ENCODE results near the gene CNGB1.
"Not testable (repeated sequence)": the region's sequence is repeated elsewhere in the genome, so short reads cannot be mapped to it uniquely, and the experiment has no call there.

The CNGB1 gene

GRCh38 chr16:57883480-57883879 lies 87.4 kb downstream of the CNGB1 start:
- DNase-seq: no peak

- DNase-seq: no peak
Observed at GRCh38 chr16:57882792-57883191, 88.1 kb downstream of the CNGB1 start.

GRCh38 chr16:57882206-57882605 lies 88.7 kb downstream of the CNGB1 start:
- no peak for DNase-seq

- no peak for DNase-seq
Observed at GRCh38 chr16:57878586-57878985, 92.3 kb downstream of the CNGB1 start.

- no peak for DNase-seq
Observed at GRCh38 chr16:57876210-57876609, 94.7 kb downstream of the CNGB1 start.

- no peak for DNase-seq
Observed at GRCh38 chr16:57875347-57875746, 95.6 kb downstream of the CNGB1 start.

- DNase-seq: no peak
Observed at GRCh38 chr16:57873218-57873617, 97.7 kb downstream of the CNGB1 start.

GRCh38 chr16:57872764-57873163 lies 98.2 kb downstream of the CNGB1 start:
- DNase-seq: not testable (repeated sequence)

GRCh38 chr16:57871456-57871855 lies 99.5 kb downstream of the CNGB1 start:
- DNase-seq: peak; percentile 38

- no peak for DNase-seq
Observed at GRCh38 chr16:57870753-57871454, 100.0 kb downstream of the CNGB1 start.

GRCh38 chr16:57868913-57869520 lies 101.9 kb downstream of the CNGB1 start:
- no peak for DNase-seq

GRCh38 chr16:57867000-57867561 lies 103.8 kb downstream of the CNGB1 start:
- no peak for DNase-seq

- DNase-seq: no peak
Observed at GRCh38 chr16:57866529-57866918, 104.4 kb downstream of the CNGB1 start.

- no peak for DNase-seq
Observed at GRCh38 chr16:57865746-57866528, 105.0 kb downstream of the CNGB1 start.

- peak; percentile 65 for DNase-seq
Observed at GRCh38 chr16:57863434-57864160, 107.3 kb downstream of the CNGB1 start.

- DNase-seq: no peak
Observed at GRCh38 chr16:57862698-57863433, 108.1 kb downstream of the CNGB1 start.

- DNase-seq: no peak
Observed at GRCh38 chr16:57859331-57859730, 111.6 kb downstream of the CNGB1 start.

- DNase-seq: no peak
Observed at GRCh38 chr16:57858635-57859034, 112.3 kb downstream of the CNGB1 start.

GRCh38 chr16:57857991-57858390 lies 112.9 kb downstream of the CNGB1 start:
- not testable (repeated sequence) for DNase-seq

- no peak for DNase-seq
Observed at GRCh38 chr16:57855188-57855587, 115.7 kb downstream of the CNGB1 start.

GRCh38 chr16:57852189-57852588 lies 118.7 kb downstream of the CNGB1 start:
- DNase-seq: no peak

GRCh38 chr16:57848181-57848580 lies 122.7 kb downstream of the CNGB1 start:
- no peak for DNase-seq

Data from amniotic stem cell (primary cell).